HEK293T (cell line): ENCODE measurements around the gene COMMD7.

Source experiments
- CTCF ChIA-PET: fragments of 350-600 bp; formaldehyde crosslinking; extraction: SDS; loops from one replicate; lab custom pipeline; 2021; ENCODE audit warnings: antibody characterized with exemption, inconsistent platforms; lab: Yijun Ruan, JAX
- POLR2A ChIA-PET: fragments of 350-600 bp; formaldehyde crosslinking; extraction: SDS; loops from one replicate; lab custom pipeline; 2020; ENCODE audit warnings: antibody characterized with exemption, inconsistent platforms; lab: Yijun Ruan, JAX
- DNase-seq: peaks from one replicate; pipeline ENCODE4 v3.0.0; 2012; ENCODE audit warnings: mixed read lengths; ENCODE audit errors: extremely low spot score
- ARNT ChIP-seq: fragments of 450-650 bp; IDR thresholded peaks from 2 replicates; pipeline ENCODE4 v1.6.1; 2017; ENCODE audit warnings: mild to moderate bottlenecking
- BHLHE40 ChIP-seq: fragments of 450-650 bp; IDR thresholded peaks from 2 replicates; pipeline ENCODE4 v1.6.1; 2016; ENCODE audit warnings: mild to moderate bottlenecking, moderate library complexity, borderline replicate concordance
- CTBP1 ChIP-seq: fragments of 450-650 bp; IDR thresholded peaks from 2 replicates; pipeline ENCODE4 v1.6.1; 2016; ENCODE audit warnings: borderline replicate concordance
- ELF4 ChIP-seq: fragments of 450-650 bp; IDR thresholded peaks from 2 replicates; pipeline ENCODE4 v1.6.1; 2017; ENCODE audit warnings: antibody characterized with exemption
- FOXA1 ChIP-seq: fragments of 450-650 bp; IDR thresholded peaks from 2 replicates; pipeline ENCODE4 v1.6.1; 2016; ENCODE audit warnings: mild to moderate bottlenecking
- FOXK2 ChIP-seq: fragments of 450-650 bp; IDR thresholded peaks from 2 replicates; pipeline ENCODE4 v1.6.1; 2016; ENCODE audit warnings: mild to moderate bottlenecking
- FOXM1 ChIP-seq: fragments of 450-650 bp; IDR thresholded peaks from 2 replicates; pipeline ENCODE4 v1.6.1; 2017; ENCODE audit warnings: mild to moderate bottlenecking, borderline replicate concordance
- HDGF ChIP-seq: fragments of 450-650 bp; IDR thresholded peaks from 2 replicates; pipeline ENCODE4 v1.6.1; 2017; ENCODE audit warnings: antibody characterized with exemption, borderline replicate concordance
- L3MBTL2 ChIP-seq: fragments of 450-650 bp; conservative IDR thresholded peaks from 2 replicates; pipeline ENCODE4 v1.6.1; 2016; ENCODE audit warnings: mild to moderate bottlenecking
- LEF1 ChIP-seq: fragments of 450-650 bp; IDR thresholded peaks from 2 replicates; pipeline ENCODE4 v1.6.1; 2017; ENCODE audit warnings: mild to moderate bottlenecking, borderline replicate concordance
- NFRKB ChIP-seq: fragments of 450-650 bp; IDR thresholded peaks from 2 replicates; pipeline ENCODE4 v1.6.1; 2016; ENCODE audit warnings: mild to moderate bottlenecking, moderate library complexity
- SP1 ChIP-seq: fragments of 450-650 bp; IDR thresholded peaks from 2 replicates; pipeline ENCODE4 v1.6.1; 2017
- SUZ12 ChIP-seq: fragments of 450-650 bp; IDR thresholded peaks from 2 replicates; pipeline ENCODE4 v1.6.1; 2016; ENCODE audit warnings: mild to moderate bottlenecking
- TARDBP ChIP-seq: fragments of 450-650 bp; IDR thresholded peaks from 2 replicates; pipeline ENCODE4 v1.6.1; 2016
- ZNF384 ChIP-seq: fragments of 450-650 bp; IDR thresholded peaks from 2 replicates; pipeline ENCODE4 v1.6.1; 2016
- TF ChIP-seq, protein P1 (sequence below): fragments of 450-650 bp; IDR thresholded peaks from 2 replicates; pipeline ENCODE4 v1.6.1; 2016

The COMMD7 gene

DNA sequence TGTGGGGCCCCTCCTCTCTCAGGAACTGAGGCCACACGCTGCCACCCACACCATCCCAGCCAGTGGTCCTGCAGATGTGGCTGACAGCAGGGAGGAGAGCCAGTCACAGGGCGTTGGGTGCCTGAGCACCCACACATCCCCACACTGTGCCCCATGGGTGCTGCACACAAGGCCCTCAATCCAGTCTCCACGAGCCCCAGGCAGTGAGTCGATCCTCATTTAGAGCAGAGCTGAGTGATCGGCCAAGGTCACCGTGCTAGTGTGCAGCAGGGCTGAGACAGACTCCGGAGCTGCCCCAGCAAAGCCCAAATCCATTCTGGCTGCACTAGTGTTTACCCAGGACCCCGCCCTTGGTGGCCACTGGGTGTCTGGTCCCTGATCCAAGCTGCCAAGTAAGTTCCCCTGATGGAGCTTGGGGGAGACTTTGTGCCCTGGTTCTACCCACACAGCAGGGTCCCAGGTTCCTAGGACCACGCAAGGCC lies 78.5 kb downstream of the COMMD7 start:
- CTCF ChIA-PET = interaction anchor here (1.1 to 1.7 kb wide), 4 partner anchors 9 to 143 kb away, joined by 4 to 9 read pairs (median 6); partner anchors contain the start of gene C20orf203

DNA sequence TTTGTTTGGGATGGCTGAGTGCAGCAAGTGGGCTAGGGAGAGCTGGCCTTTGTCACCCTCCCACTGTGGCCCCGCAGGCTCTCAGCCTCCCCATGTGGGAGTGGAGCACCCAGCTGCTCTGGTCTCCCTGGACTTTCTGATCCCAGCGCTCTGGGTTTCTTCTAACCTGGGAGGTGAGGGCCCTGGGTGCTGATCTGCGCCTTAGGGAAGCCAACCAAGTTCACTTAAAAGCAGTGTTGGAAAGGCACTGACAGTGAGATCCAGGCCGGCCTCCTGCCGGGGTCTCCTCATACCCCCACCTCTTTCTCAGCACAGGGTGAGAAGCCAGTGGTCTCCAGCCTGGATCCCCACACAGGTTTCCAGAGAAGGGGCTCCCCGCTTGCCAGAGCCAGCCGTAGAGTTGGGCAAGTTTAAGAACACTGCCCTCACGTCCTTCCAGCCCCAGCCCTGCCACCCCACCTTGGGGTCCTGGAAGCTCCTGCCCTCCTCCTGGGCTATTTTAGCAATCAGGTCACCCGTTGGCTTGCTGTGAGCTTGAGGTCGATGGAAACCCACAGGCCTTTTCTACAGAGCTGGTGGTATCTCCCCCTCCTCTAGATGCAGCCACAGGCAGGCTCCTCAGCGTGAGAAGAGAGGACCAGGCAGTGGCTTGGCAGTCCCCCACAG lies 79.1 kb downstream of the COMMD7 start:
- ChIA-PET POLR2A (interaction anchor here (0.9 kb wide), 1 partner anchor 142 kb away, joined by 4 read pairs; no protein-coding TSS in a partner anchor), CTCF (interaction anchor here (0.7 to 1.7 kb wide), 2 partner anchors 30 to 142 kb away, joined by 3 to 6 read pairs; no protein-coding TSS in a partner anchor)
- TF ChIP-seq TARDBP (no peak), SP1 (no peak), FOXA1 (no peak), L3MBTL2 (no peak), FOXK2 (no peak)
- DNase-seq = no peak

More for the DNA sequence above, 78.5 kb downstream of the COMMD7 start:
- POLR2A ChIA-PET = interaction anchor here (0.9 to 1.3 kb wide), 4 partner anchors 77 to 142 kb away, joined by 3 to 4 read pairs (median 4); no protein-coding TSS in a partner anchor
- TF ChIP-seq FOXK2 (no peak), SUZ12 (no peak), NFRKB (no peak), FOXA1 (no peak), CTBP1 (no peak), LEF1 (no peak), FOXM1 (no peak), BHLHE40 (no peak), SP1 (no peak), L3MBTL2 (no peak), ARNT (no peak)
- no peak for DNase-seq

- ChIA-PET CTCF (interaction anchor here (0.6 to 1.1 kb wide), 4 partner anchors 30 to 203 kb away, joined by 3 to 5 read pairs (median 3); no protein-coding TSS in a partner anchor), POLR2A (no interaction called here)
Observed at GRCh38 chr20:32663335-32664011, 79.8 kb downstream of the COMMD7 start.

GRCh38 chr20:32661820-32662528 lies 81.3 kb downstream of the COMMD7 start:
- ChIA-PET CTCF (interaction anchor here (0.6 to 1.9 kb wide), 2 partner anchors 101 to 116 kb away, joined by 4 to 7 read pairs; no protein-coding TSS in a partner anchor), POLR2A (no interaction called here)
- TF ChIP-seq CTBP1 (no peak), LEF1 (no peak), SUZ12 (no peak)
- DNase-seq = no peak

More at GRCh38 chr20:32663335-32664011, 79.8 kb downstream of the COMMD7 start:
- TF ChIP-seq FOXK2 = no peak
- no peak for TF ChIP-seq ELF4
- no peak for TF ChIP-seq ARNT
- no peak for TF ChIP-seq CTBP1
- no peak for TF ChIP-seq HDGF
- TF ChIP-seq, protein P1, sequence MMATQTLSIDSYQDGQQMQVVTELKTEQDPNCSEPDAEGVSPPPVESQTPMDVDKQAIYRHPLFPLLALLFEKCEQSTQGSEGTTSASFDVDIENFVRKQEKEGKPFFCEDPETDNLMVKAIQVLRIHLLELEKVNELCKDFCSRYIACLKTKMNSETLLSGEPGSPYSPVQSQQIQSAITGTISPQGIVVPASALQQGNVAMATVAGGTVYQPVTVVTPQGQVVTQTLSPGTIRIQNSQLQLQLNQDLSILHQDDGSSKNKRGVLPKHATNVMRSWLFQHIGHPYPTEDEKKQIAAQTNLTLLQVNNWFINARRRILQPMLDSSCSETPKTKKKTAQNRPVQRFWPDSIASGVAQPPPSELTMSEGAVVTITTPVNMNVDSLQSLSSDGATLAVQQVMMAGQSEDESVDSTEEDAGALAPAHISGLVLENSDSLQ = no peak
- no peak for TF ChIP-seq TARDBP
- no peak for TF ChIP-seq L3MBTL2
- TF ChIP-seq SUZ12 = no peak
- TF ChIP-seq BHLHE40 = no peak
- no peak for DNase-seq

GRCh38 chr20:32660661-32661060 lies 82.6 kb downstream of the COMMD7 start:
- ChIA-PET POLR2A (no interaction called here), CTCF (interaction anchor here (1.9 kb wide), 1 partner anchor 118 kb away, joined by 7 read pairs; no protein-coding TSS in a partner anchor)
- no peak for DNase-seq
- TF ChIP-seq FOXM1 (no peak), FOXK2 (no peak), SUZ12 (no peak), LEF1 (no peak), ZNF384 (no peak), TARDBP (no peak), ARNT (no peak), SP1 (no peak)

DNA sequence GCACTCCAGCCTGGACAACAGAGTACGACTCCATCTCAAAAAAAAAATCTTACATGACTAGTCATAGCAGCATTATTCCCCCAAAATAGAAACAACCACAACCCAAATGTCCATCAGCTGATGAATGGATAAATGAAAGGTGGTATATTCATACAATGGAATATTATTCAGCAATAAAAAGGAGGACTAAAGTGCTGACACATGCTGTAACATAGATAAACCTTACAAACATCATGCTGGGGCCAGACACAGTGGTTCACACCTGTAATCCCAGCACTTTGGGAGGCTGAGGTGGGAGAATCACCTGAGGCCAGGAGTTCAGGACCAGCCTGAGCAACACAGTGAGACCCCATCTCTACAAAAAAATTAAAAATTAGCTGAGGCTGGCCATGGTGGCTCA lies 86.4 kb downstream of the COMMD7 start:
- POLR2A ChIA-PET = no interaction called here
- no peak for DNase-seq
- TF ChIP-seq ARNT (no peak), ZNF384 (no peak), FOXA1 (no peak)
- CTCF ChIA-PET = interaction anchor here (0.6 kb wide), 1 partner anchor 213 kb away, joined by 5 read pairs; no protein-coding TSS in a partner anchor
